ENCODE results near the gene SLC38A6. TPM values are rescaled to one million over a fixed set of nuclear protein-coding genes. Genes with fewer than 3 reads are reported as not detected.
A peak's percentile ranks its signal among the peaks of the same experiment; 100 is the strongest.

SLC38A6 gene
- total RNA-seq, 4 donors from 2014 or later: 10.4 to 34.2 (median 21.7) TPM

DNA sequence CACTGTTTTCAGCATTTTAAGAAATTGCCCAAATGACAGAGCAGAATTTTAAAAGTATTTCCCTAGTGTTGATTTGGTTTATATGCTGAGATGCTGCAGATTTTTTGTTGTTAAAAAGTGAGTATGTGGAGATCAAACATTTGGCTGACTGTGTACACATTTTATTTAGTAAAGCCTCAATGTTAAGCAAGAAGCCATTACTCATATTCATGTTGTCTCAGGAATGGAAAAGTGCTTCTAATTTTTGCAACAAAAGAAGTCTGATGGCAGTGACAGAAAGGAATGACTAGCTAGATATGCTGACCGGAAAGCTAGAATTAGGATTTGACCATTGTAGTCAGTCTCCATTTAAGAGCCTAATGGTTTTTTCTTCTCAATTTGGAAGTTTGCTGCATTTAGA is 22.5 kb downstream of the SLC38A6 start:
- peaks cover 0 to 15% (median 0%) of the 10 kb centered on the region in 3 donors for H3K36me3 ChIP-seq
- H3K9me3 ChIP-seq: peaks cover 0 to 3% (median 1%) of the 10 kb centered on the region in 4 donors
- no peak overlapping the region for H3K4me3 ChIP-seq
- H3K4me1 ChIP-seq: no peaks in the 10 kb centered on the region
- H3K27me3 ChIP-seq: no peaks in the 10 kb centered on the region
- WGBS, 2 donors: 95 to 98% methylated on average over 1 of the region's 1 CpG
- no peak for DNase-seq (ENCODE audit: low spot score in 2 of 2)
- H3K27ac ChIP-seq: no peak overlapping the region
- TF ChIP-seq CTCF (IDR thresholded peaks at IDR 0.05) (no peak), EP300 (IDR thresholded peaks at IDR 0.05) (no peak), POLR2A (IDR thresholded peaks at IDR 0.05) (no peak)

- Histone ChIP-seq H3K4me3 (no peak overlapping the region), H3K36me3 (peaks cover 0 to 6% (median 0%) of the 10 kb centered on the region in 3 donors), H3K27me3 (no peaks in the 10 kb centered on the region), H3K27ac (no peak overlapping the region), H3K4me1 (no peaks in the 10 kb centered on the region), H3K9me3 (peaks cover 0 to 7% (median 0%) of the 10 kb centered on the region in 4 donors)
- TF ChIP-seq POLR2A (IDR thresholded peaks at IDR 0.05) (no peak), EP300 (IDR thresholded peaks at IDR 0.05) (no peak)
- no peak for DNase-seq (ENCODE audit: low spot score in 2 of 2)
- 85 to 88% methylated on average over 1 of the region's 1 CpG for WGBS, 2 donors
Observed at GRCh38 chr14:61019537-61019936, 38.5 kb downstream of the SLC38A6 start.

- Histone ChIP-seq H3K9me3 (no peaks in the 10 kb centered on the region), H3K27ac (no peak overlapping the region), H3K36me3 (no peaks in the 10 kb centered on the region), H3K4me3 (no peak overlapping the region), H3K27me3 (no peaks in the 10 kb centered on the region), H3K4me1 (no peaks in the 10 kb centered on the region)
- 51 to 53% methylated on average over 7 of the region's 7 CpGs for WGBS, 2 donors
- TF ChIP-seq CTCF (IDR thresholded peaks at IDR 0.05): peak; percentile 68 to 90 (median 79)
- TF ChIP-seq POLR2A (IDR thresholded peaks at IDR 0.05): no peak
- TF ChIP-seq EP300 (IDR thresholded peaks at IDR 0.05): no peak
- peak; percentile 27 to 79 for DNase-seq (ENCODE audit: low spot score in 2 of 2)
Observed at GRCh38 chr14:61025251-61026223, 44.5 kb downstream of the SLC38A6 start.

GRCh38 chr14:61026526-61026925 is 45.5 kb downstream of the SLC38A6 start:
- TF ChIP-seq CTCF (IDR thresholded peaks at IDR 0.05) (no peak), EP300 (IDR thresholded peaks at IDR 0.05) (no peak), POLR2A (IDR thresholded peaks at IDR 0.05) (no peak)
- Histone ChIP-seq H3K4me3 (no peak overlapping the region), H3K27me3 (no peaks in the 10 kb centered on the region), H3K36me3 (no peaks in the 10 kb centered on the region), H3K27ac (no peak overlapping the region), H3K9me3 (no peaks in the 10 kb centered on the region), H3K4me1 (no peaks in the 10 kb centered on the region)
- DNase-seq (ENCODE audit: low spot score in 2 of 2): no peak
- WGBS, 2 donors: 93 to 96% methylated on average over 2 of the region's 2 CpGs

- peaks cover 0 to 11% (median 2%) of the 10 kb centered on the region in 4 donors for H3K4me1 ChIP-seq
- H3K27me3 ChIP-seq: no peaks in the 10 kb centered on the region
- DNase-seq (ENCODE audit: low spot score in 2 of 2): no peak
- TF ChIP-seq CTCF (IDR thresholded peaks at IDR 0.05) (no peak), POLR2A (IDR thresholded peaks at IDR 0.05) (no peak), EP300 (IDR thresholded peaks at IDR 0.05) (no peak)
- H3K36me3 ChIP-seq: no peaks in the 10 kb centered on the region
- no peak overlapping the region for H3K4me3 ChIP-seq
- no peak overlapping the region for H3K27ac ChIP-seq
- H3K9me3 ChIP-seq: no peaks in the 10 kb centered on the region
Observed at GRCh38 chr14:61031026-61031425, 50.0 kb downstream of the SLC38A6 start.

Measured in tibial nerve (tissue), 4 donors.